ENCODE data around the gene MAPK10.

MAPK10 gene

GRCh38 chr4:86054286-86055032 is 305.4 kb downstream of the MAPK10 start:
- no peak for TF ChIP-seq POLR2AphosphoS5 (IDR thresholded peaks at IDR 0.05; ENCODE audit: low read depth, low read length)
- no peak for TF ChIP-seq FOXP2 (optimal IDR thresholded peaks at IDR 0.05; ENCODE audit: borderline replicate concordance, extremely low read depth, extremely low read length, insufficient read depth)
- TF ChIP-seq SIN3A (IDR thresholded peaks at IDR 0.05; ENCODE audit: borderline replicate concordance, insufficient read depth, low read length) = no peak
- no peak for TF ChIP-seq REST (IDR thresholded peaks at IDR 0.05; ENCODE audit: insufficient read depth in 1 of 2, low read depth in 2 of 2, low read length in 2 of 2)
- TF ChIP-seq TAF1 (IDR thresholded peaks at IDR 0.05; ENCODE audit: borderline replicate concordance, insufficient read depth, low read length) = no peak

- TF ChIP-seq SIN3A (IDR thresholded peaks at IDR 0.05; ENCODE audit: borderline replicate concordance, insufficient read depth, low read length) (no peak), REST (IDR thresholded peaks at IDR 0.05; ENCODE audit: insufficient read depth in 1 of 2, low read depth in 2 of 2, low read length in 2 of 2) (no peak), TAF1 (IDR thresholded peaks at IDR 0.05; ENCODE audit: borderline replicate concordance, insufficient read depth, low read length) (no peak), FOXP2 (optimal IDR thresholded peaks at IDR 0.05; ENCODE audit: borderline replicate concordance, extremely low read depth, extremely low read length, insufficient read depth) (no peak), POLR2AphosphoS5 (IDR thresholded peaks at IDR 0.05; ENCODE audit: low read depth, low read length) (no peak)
Observed at GRCh38 chr4:86050496-86050895, 309.4 kb downstream of the MAPK10 start.

GRCh38 chr4:86048426-86048825 is 311.4 kb downstream of the MAPK10 start:
- TF ChIP-seq REST (IDR thresholded peaks at IDR 0.05; ENCODE audit: insufficient read depth in 1 of 2, low read depth in 2 of 2, low read length in 2 of 2) = no peak
- TF ChIP-seq SIN3A (IDR thresholded peaks at IDR 0.05; ENCODE audit: borderline replicate concordance, insufficient read depth, low read length) = no peak
- TF ChIP-seq FOXP2 (optimal IDR thresholded peaks at IDR 0.05; ENCODE audit: borderline replicate concordance, extremely low read depth, extremely low read length, insufficient read depth) = no peak
- no peak for TF ChIP-seq POLR2AphosphoS5 (IDR thresholded peaks at IDR 0.05; ENCODE audit: low read depth, low read length)
- TF ChIP-seq TAF1 (IDR thresholded peaks at IDR 0.05; ENCODE audit: borderline replicate concordance, insufficient read depth, low read length) = no peak

GRCh38 chr4:86044593-86044985 is 315.3 kb downstream of the MAPK10 start:
- TF ChIP-seq REST (IDR thresholded peaks at IDR 0.05; ENCODE audit: insufficient read depth in 1 of 2, low read depth in 2 of 2, low read length in 2 of 2) (no peak), FOXP2 (optimal IDR thresholded peaks at IDR 0.05; ENCODE audit: borderline replicate concordance, extremely low read depth, extremely low read length, insufficient read depth) (no peak), POLR2AphosphoS5 (IDR thresholded peaks at IDR 0.05; ENCODE audit: low read depth, low read length) (no peak)

All from PFSK-1 (cell line).